Measurements from ENCODE around the gene ADARB1.

ADARB1 gene

GRCh38 chr21:45116066-45116465 is 41.7 kb downstream of the ADARB1 start:
- no peaks in the 10 kb centered on the region for H3F3A ChIP-seq (ENCODE audit: insufficient read depth, low read length)
- H3K27me3 ChIP-seq (ENCODE audit: insufficient read depth, low read length), result peaks cover 6% of the 10 kb centered on the region; the same call in 1 of the 2 replicates
- no peak overlapping the region for H3K9ac ChIP-seq (ENCODE audit: low read length)
- no peaks in the 10 kb centered on the region for H3K36me3 ChIP-seq (ENCODE audit: insufficient read depth, low read length)
- no peaks in the 10 kb centered on the region for H4K20me1 ChIP-seq (ENCODE audit: insufficient read depth, low read length)
- no peaks in the 10 kb centered on the region for H3K9me3 ChIP-seq (ENCODE audit: low read length)
- TF ChIP-seq EZH2 (IDR thresholded peaks at IDR 0.05; ENCODE audit: borderline replicate concordance, low read length) (no peak), CTCF (IDR thresholded peaks at IDR 0.05; ENCODE audit: low read length) (no peak)
- H3K9me2 ChIP-seq (ENCODE audit: low read depth, low read length), result no peaks in the 10 kb centered on the region
- no peak overlapping the region for H3K4me2 ChIP-seq (ENCODE audit: low read length)
- peaks cover 10% of the 10 kb centered on the region for H3K4me1 ChIP-seq (ENCODE audit: insufficient read depth, low read length, severe bottlenecking)
- H3K79me2 ChIP-seq (ENCODE audit: insufficient read depth, low read length), result no peaks in the 10 kb centered on the region
- H2AFZ ChIP-seq (ENCODE audit: low read length), result no peak overlapping the region
- H3K4me3 ChIP-seq (ENCODE audit: low read depth, low read length, poor library complexity, severe bottlenecking), result no peak overlapping the region
- H3K27ac ChIP-seq (ENCODE audit: low read depth, low read length, poor library complexity, severe bottlenecking), result no peak overlapping the region

GRCh38 chr21:45117314-45117713 is 42.9 kb downstream of the ADARB1 start:
- Histone ChIP-seq H3K4me3 (ENCODE audit: low read depth, low read length, poor library complexity, severe bottlenecking) (no peak overlapping the region), H3K79me2 (ENCODE audit: insufficient read depth, low read length) (no peaks in the 10 kb centered on the region), H3K4me2 (ENCODE audit: low read length) (no peak overlapping the region), H3K9me2 (ENCODE audit: low read depth, low read length) (no peaks in the 10 kb centered on the region), H3K27me3 (ENCODE audit: insufficient read depth, low read length) (0 out of 2 replicates have a peak, but pooled peaks cover 6% of the 10 kb centered on the region), H2AFZ (ENCODE audit: low read length) (no peak overlapping the region), H3F3A (ENCODE audit: insufficient read depth, low read length) (no peaks in the 10 kb centered on the region), H4K20me1 (ENCODE audit: insufficient read depth, low read length) (no peaks in the 10 kb centered on the region), H3K4me1 (ENCODE audit: insufficient read depth, low read length, severe bottlenecking) (no peaks in the 10 kb centered on the region), H3K9ac (ENCODE audit: low read length) (no peak overlapping the region), H3K27ac (ENCODE audit: low read depth, low read length, poor library complexity, severe bottlenecking) (no peak overlapping the region), H3K9me3 (ENCODE audit: low read length) (no peaks in the 10 kb centered on the region), H3K36me3 (ENCODE audit: insufficient read depth, low read length) (no peaks in the 10 kb centered on the region)
- TF ChIP-seq CTCF (IDR thresholded peaks at IDR 0.05; ENCODE audit: low read length) (no peak), EZH2 (IDR thresholded peaks at IDR 0.05; ENCODE audit: borderline replicate concordance, low read length) (no peak)

- Histone ChIP-seq H3K9me3 (ENCODE audit: low read length) (no peaks in the 10 kb centered on the region), H3K4me2 (ENCODE audit: low read length) (no peak overlapping the region), H3K4me3 (ENCODE audit: low read depth, low read length, poor library complexity, severe bottlenecking) (no peak overlapping the region), H3K79me2 (ENCODE audit: insufficient read depth, low read length) (no peaks in the 10 kb centered on the region), H3K9me2 (ENCODE audit: low read depth, low read length) (no peaks in the 10 kb centered on the region), H3F3A (ENCODE audit: insufficient read depth, low read length) (no peaks in the 10 kb centered on the region), H3K27me3 (ENCODE audit: insufficient read depth, low read length) (0 out of 2 replicates have a peak, but pooled peaks cover 6% of the 10 kb centered on the region), H3K4me1 (ENCODE audit: insufficient read depth, low read length, severe bottlenecking) (no peaks in the 10 kb centered on the region), H3K36me3 (ENCODE audit: insufficient read depth, low read length) (no peaks in the 10 kb centered on the region), H3K9ac (ENCODE audit: low read length) (no peak overlapping the region), H2AFZ (ENCODE audit: low read length) (no peak overlapping the region), H4K20me1 (ENCODE audit: insufficient read depth, low read length) (no peaks in the 10 kb centered on the region), H3K27ac (ENCODE audit: low read depth, low read length, poor library complexity, severe bottlenecking) (no peak overlapping the region)
- TF ChIP-seq CTCF (IDR thresholded peaks at IDR 0.05; ENCODE audit: low read length) (no peak), EZH2 (IDR thresholded peaks at IDR 0.05; ENCODE audit: borderline replicate concordance, low read length) (no peak)
Measured at GRCh38 chr21:45118099-45118498, 43.7 kb downstream of the ADARB1 start.

Data from OCI-LY1 (cell line).